BE2C (cell line): ENCODE results near the gene CD2.

Experiments
- DNase-seq: peaks from one replicate; pipeline ENCODE4 v3.0.0-alpha.2; 2020
- H3K27me3 ChIP-seq: fragments of 250-450 bp; sonication (Bioruptor Pico); 2 replicates; pipeline ENCODE4 v1.5.1; 2020; ENCODE audit warnings: mild to moderate bottlenecking
- H3K36me3 ChIP-seq: fragments of 250-450 bp; sonication (Bioruptor Pico); 2 replicates; pipeline ENCODE4 v1.5.1; 2020; ENCODE audit warnings: mild to moderate bottlenecking
- H3K4me1 ChIP-seq: fragments of 250-450 bp; sonication (Bioruptor Pico); 2 replicates; pipeline ENCODE4 v1.5.1; 2020
- H3K4me3 ChIP-seq: 2 replicates; pipeline ENCODE4 v1.5.1; 2011; ENCODE audit warnings: low read depth, low read length
- H3K9me3 ChIP-seq: fragments of 250-450 bp; sonication (Bioruptor Pico); 2 replicates; pipeline ENCODE4 v1.5.1; 2020
- CTCF ChIP-seq: IDR thresholded peaks from 2 replicates; pipeline ENCODE4 v1.5.1; 2012; ENCODE audit warnings: mild to moderate bottlenecking, low read depth, low read length

Gene CD2

DNA sequence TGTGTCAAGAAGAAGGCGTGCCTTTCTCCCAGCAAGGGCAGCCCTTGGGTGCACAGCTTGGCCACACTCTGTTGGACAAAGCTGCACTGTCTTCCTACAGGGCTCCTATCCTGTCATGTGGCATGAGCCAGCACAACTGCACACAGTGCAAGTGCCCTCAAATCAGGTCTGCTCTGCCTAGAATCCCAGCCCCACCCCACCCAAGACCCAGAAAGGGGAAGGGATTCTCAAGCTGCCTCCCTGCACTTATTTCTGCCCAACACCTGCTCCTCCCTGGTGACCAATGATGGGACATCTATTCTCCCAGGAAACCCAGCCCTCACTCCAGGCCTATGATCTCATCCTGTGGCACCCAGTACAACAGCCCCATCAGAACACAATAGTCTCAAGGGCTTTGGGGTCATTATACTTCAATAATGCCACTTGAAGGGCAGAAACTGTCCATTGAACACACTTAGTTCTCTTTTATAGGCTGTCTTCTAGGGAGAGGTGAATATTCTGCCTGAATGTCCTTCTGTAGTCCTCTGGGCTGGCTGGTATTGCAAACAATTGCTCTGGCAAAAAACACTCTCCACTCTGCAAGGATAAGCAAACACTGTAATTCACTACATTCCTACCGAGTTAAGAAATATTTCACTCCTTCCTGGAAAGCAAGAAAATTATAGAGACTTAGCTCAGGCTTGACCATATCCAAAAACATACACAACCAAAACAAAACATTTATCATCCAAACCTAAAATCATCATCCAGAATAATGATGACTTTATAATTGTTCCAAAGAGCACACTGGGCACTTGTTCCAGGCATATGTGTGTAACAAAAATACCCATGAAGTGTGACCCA is 43.6 kb upstream of the CD2 start:
- TF ChIP-seq CTCF, result no peak
- no peaks in the 10 kb centered on the region for H3K9me3 ChIP-seq
- no peak overlapping the region for H3K4me3 ChIP-seq
- H3K4me1 ChIP-seq, result peaks cover 19% of the 10 kb centered on the region
- H3K36me3 ChIP-seq, result no peaks in the 10 kb centered on the region
- DNase-seq, result no peak
- H3K27me3 ChIP-seq, result no peaks in the 10 kb centered on the region

DNA sequence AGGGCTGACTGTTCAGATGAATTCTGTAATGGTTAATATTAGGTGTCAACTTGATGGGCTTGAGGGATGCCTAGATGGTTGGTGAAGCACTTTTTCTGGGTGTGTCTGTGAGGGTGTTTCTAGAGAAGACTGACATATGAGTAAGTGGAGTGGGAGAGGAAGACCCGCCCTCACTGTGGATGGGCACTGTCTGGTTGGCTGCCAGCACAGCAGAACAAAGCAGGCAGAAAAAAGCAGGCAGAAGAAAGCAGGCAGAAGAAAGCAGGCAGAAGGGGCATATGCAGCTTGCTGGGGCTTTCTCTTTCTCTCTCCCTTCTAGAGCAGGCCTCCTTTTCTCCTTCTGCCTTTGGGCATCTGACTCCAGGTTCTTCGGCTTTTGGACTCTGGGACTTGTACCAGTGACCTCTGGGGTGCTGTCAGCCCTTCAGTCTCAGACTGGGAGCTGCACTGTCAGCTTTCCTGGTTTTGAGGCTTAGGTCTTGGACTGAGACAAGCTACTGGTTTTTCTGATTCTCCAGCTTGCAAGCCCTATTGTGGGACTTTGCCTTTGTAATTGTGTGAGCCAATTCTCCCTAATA is 42.9 kb upstream of the CD2 start:
- peak; percentile 60 for DNase-seq
- Histone ChIP-seq H3K9me3 (no peaks in the 10 kb centered on the region), H3K4me3 (no peak overlapping the region), H3K4me1 (peaks cover 19% of the 10 kb centered on the region), H3K36me3 (no peaks in the 10 kb centered on the region), H3K27me3 (no peaks in the 10 kb centered on the region)
- no peak for TF ChIP-seq CTCF

- DNase-seq, result no peak
- no peak for TF ChIP-seq CTCF
- Histone ChIP-seq H3K27me3 (no peaks in the 10 kb centered on the region), H3K4me3 (no peak overlapping the region), H3K9me3 (no peaks in the 10 kb centered on the region), H3K4me1 (peaks cover 19% of the 10 kb centered on the region), H3K36me3 (no peaks in the 10 kb centered on the region)
Observed at GRCh38 chr1:116712510-116712909, 41.7 kb upstream of the CD2 start.

DNA sequence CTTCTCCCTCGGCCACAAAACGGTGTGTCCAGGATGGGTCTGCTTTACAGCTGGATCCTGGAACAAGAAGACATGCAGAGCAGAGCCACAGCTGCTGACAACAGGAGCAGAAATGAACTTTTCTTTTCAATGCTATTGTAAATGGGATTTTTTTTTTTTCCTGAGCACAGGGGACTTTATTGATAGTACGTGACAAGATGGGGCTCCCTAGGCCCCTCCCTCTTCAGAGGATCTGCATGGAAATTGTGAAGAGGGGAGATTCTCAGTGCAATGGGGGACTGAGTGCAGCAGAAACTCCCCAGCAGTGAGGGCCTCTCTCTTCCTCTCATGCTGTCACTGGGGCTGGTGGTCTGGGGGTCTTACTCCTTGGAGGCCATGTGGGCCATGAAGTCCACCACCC is 40.8 kb upstream of the CD2 start:
- no peak for TF ChIP-seq CTCF
- no peaks in the 10 kb centered on the region for H3K27me3 ChIP-seq
- no peak for DNase-seq

DNA sequence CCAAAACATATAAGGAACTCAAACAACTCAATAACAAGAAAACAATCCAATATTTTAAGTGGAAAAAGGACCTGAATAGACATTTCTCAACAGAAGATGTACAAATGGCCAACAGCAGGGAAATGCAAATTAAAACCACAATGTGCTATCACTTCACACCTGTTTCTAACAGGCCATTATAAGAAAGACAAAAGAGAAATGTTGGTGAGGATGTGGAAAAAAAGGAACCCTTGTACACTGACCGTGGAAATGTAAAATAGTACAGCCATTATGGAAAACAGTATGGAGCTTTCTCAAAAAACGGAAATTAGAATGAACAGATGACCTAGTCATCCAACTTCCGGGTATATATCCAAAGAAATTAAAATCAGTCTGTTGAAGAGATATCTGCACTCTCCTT is 37.8 kb upstream of the CD2 start:
- Histone ChIP-seq H3K9me3 (no peaks in the 10 kb centered on the region), H3K4me3 (no peak overlapping the region), H3K4me1 (peaks cover 2% of the 10 kb centered on the region; the same call in 1 of the 2 replicates), H3K27me3 (no peaks in the 10 kb centered on the region), H3K36me3 (no peaks in the 10 kb centered on the region)
- DNase-seq, result no peak
- TF ChIP-seq CTCF, result no peak

More for the DNA sequence above, 40.8 kb upstream of the CD2 start:
- Histone ChIP-seq H3K4me1 (peaks cover 17% of the 10 kb centered on the region), H3K36me3 (no peaks in the 10 kb centered on the region), H3K4me3 (no peak overlapping the region), H3K9me3 (no peaks in the 10 kb centered on the region)

GRCh38 chr1:116717318-116717717 is 36.9 kb upstream of the CD2 start:
- Histone ChIP-seq H3K36me3 (no peaks in the 10 kb centered on the region), H3K4me1 (no peaks in the 10 kb centered on the region), H3K9me3 (no peaks in the 10 kb centered on the region), H3K4me3 (no peak overlapping the region), H3K27me3 (no peaks in the 10 kb centered on the region)
- TF ChIP-seq CTCF, result no peak
- no peak for DNase-seq
